SK-N-DZ (cell line): Measurements from ENCODE around the gene MST1.

Experiments used
- DNase-seq: peaks from one replicate; pipeline ENCODE4 v3.0.0-alpha.2; 2015; ENCODE audit warnings: low spot score

The MST1 gene

GRCh38 chr3:49680493-49681231 lies 8.6 kb downstream of the MST1 start:
- no peak for DNase-seq

DNA sequence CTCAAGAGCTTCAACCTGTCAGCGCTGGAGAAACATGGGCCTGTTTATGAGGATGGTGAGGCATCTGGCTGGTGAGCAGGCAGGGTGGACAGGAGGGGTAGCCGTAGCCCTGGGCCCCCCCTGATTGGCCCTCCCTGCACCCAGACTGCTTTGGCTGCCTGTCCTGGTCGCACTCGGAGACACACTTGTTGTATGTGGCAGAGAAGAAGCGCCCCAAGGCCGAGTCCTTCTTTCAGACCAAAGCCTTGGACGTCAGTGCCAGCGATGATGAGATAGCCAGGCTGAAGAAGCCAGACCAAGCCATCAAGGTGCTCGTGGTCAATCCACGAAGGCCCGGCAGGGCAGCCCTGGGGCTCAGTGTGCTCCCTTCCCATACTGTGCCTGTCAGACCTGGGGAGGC lies 13.4 kb downstream of the MST1 start:
- no peak for DNase-seq

- DNase-seq: no peak
Measured at GRCh38 chr3:49674497-49674983, 14.7 kb downstream of the MST1 start.

DNA sequence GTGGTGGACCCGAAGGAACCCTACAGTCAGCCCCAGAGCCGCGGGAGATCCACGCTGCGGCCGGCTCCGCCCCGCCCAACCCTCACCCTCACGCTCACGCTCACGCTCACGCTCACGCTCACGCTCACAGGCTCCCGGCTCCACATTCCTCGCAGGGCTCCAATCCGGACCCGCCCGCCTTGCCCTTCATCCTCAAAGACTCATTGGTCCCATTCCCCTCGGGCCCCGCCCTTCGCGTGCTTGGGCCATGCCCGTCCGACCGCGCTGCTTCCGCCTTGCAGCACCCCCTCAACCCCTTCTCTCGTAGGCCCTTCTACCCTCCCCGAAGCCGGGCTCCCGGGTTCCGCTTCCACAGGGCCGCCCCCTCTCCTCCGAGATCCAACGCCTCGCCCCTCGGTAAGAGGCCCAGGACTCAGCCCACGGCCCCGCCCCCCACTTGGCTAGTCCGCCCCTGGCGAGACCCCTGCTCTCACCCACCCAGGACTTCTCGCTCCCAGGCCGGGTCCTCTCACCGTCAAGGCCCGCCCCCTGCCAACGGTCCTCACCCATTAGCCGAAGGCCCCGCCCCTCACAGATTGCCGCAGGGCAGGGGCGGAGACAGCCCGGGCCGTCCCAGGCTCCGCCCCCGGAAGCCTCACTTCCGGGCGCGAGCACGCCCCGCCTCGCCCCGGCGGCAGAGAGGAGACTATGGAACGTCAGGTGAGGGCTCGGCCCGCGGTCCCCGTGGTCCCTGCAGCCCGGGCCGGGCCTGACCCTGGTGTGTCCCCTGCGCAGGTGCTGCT lies 15.4 kb downstream of the MST1 start, which contains the start of gene APEH:
Gene APEH, plus strand, starts transcription at position 637 of the 782 bp plus-strand sequence. Its CDS starts 51 bp downstream, at position 688.
- DNase-seq: peak; percentile 98

DNA sequence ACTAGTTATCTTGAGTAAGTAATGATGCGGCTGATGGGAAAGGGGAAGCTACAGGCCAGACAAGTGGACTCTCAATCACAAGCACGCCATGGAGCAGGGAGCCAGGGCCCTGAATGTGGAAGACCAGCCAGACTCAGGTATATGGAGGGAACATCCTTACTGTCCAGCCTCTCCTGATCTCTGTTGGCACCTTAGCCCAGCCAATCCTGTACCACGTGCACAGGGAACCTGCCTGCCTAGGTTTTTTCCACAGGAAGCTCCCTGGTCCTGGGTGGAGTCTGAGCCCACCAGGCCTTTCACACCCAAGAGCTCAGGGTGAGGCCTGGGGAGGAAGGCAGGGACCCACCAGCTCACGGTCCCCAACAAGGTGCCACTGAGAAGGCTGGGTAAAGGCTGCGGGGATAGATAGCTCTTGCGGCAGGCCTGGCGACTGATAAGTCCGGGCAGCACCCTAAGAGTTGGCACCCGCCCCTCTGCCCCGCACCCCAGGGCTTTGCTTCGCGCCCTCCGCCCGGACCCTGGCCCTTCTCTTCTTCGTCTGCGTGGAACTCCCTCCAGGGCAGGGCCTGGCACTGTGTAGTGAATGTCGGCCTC lies 16.1 kb downstream of the MST1 start:
- no peak for DNase-seq

GRCh38 chr3:49671291-49672288 lies 17.7 kb downstream of the MST1 start:
- DNase-seq: peak; percentile 63

GRCh38 chr3:49670940-49671290 lies 18.4 kb downstream of the MST1 start:
- no peak for DNase-seq

GRCh38 chr3:49669352-49669751 lies 19.9 kb downstream of the MST1 start:
- no peak for DNase-seq

- no peak for DNase-seq
Measured at GRCh38 chr3:49668861-49669260, 20.4 kb downstream of the MST1 start.

GRCh38 chr3:49668414-49668797 lies 20.9 kb downstream of the MST1 start:
- no peak for DNase-seq

DNA sequence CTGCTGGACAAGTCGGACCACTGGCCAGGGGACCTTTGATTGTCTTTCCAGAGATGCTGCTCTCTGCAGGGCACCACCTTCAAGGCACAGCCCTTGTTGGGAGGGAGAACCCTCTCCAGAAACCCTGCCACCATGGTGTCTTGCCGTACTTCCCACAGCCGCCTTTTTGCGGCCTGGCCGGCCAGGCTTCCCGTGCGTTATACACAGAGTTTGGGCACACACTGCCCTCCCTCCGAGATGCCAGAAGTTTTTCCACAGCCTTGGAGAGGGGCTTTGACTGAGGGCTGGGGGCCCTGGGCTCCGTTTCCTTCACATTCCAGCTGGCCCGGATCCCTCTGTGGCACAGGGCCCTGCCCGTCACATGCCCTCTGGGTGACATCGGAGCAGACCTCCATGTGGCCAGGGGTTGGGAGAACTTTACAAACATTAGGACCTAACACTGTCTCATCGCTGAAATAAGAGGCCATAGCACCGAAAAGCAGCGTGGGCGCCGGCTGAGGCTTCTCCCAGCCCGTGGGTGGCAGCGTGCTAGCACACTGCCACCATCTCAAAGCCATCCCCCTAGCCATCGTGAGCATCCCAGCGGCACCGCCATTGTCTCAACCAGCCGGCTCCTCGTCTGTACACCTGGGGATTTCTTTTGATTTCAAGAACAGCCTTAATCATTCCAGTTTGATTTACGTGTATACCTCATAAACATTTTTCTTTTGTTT lies 21.4 kb downstream of the MST1 start:
- DNase-seq: no peak

GRCh38 chr3:49666592-49666991 lies 22.7 kb downstream of the MST1 start:
- DNase-seq: no peak

DNA sequence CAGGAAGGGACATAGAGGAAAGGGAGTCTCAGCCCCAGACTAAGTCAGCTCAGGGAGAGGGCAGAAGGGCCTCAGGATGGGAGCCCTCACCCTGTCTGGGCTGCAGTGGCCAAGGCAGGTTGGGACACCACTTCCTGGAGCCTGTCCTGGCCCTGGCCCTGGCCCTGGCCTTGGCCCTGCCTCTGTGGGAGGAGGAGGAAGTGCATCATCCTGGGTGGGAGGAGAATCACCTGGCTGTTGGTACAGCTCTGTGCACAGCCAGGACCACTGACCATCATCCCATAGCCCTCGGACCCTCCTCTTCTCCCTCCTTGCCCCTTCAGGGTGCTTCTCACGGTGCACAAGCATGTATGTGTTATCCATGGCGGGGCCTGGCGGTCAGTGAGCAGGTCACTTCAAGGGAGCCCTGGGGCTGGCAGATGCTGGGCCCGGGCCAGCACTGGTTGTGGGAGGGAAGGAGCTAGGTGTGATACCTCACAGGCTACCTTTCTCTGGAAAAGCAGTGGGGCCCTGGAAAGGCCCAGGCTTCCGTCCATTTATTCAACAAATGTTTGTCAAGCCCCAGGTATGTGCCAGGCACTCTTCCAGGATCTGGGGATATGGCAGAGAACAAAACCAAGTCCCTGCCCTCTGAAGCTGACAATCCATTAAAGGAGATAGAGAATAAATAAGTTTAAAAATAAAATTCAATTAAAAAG lies 23.3 kb downstream of the MST1 start:
- no peak for DNase-seq

- no peak for DNase-seq
Measured at GRCh38 chr3:49664300-49664699, 25.0 kb downstream of the MST1 start.

DNA sequence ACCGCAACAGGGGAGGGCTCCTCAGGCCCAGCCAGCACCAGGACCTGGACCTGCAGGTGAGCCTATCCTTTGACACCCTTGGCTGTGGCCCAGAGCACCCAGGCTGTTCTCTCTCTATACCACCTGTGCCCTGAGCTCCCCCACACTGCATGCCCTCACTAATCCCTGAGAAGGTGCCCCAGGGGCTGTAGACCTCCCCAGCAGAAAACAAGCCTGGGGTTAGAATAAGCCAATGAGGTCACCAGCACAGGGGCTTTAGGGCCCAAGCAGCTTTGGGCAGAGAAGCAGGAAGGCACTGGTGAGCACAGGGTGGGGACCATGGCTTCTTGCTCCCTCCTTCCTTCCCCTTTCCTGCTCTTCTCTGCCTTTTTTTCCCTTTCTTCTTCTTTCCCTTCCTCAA lies 25.4 kb downstream of the MST1 start:
- DNase-seq: no peak

- no peak for DNase-seq
Measured at GRCh38 chr3:49662720-49663413, 26.4 kb downstream of the MST1 start.

GRCh38 chr3:49662021-49662420 lies 27.3 kb downstream of the MST1 start:
- DNase-seq: no peak

- no peak for DNase-seq
Measured at GRCh38 chr3:49661281-49661680, 28.0 kb downstream of the MST1 start.

GRCh38 chr3:49659756-49660155 lies 29.5 kb downstream of the MST1 start:
- no peak for DNase-seq
